Heart left ventricle (tissue), 13 donors: Measurements from ENCODE around the gene HNRNPC.
"Not testable (repeated sequence)": the region's sequence is repeated elsewhere in the genome, so short reads cannot be mapped to it uniquely, and the experiment has no call there.

Source experiments
- POLR2A ChIP-seq, 2 donors: fragments of 450-650 bp; IDR thresholded peaks; one replicate each; pipeline ENCODE4 v1.6.1; 2017; ENCODE audit warnings: antibody characterized with exemption in 2 of 2, mild to moderate bottlenecking in 2 of 2, moderate library complexity in 2 of 2
- TF ChIP-seq, protein P1 (sequence below), 12 donors: fragments of 200-600 bp; sonication (generic) in 4 of 12; IDR thresholded peaks; one replicate each; pipeline versions ENCODE4 v1.5.0 to v1.8.0; 2018 to 2022; ENCODE audit warnings: antibody characterized with exemption in 12 of 12, mild to moderate bottlenecking in 5 of 12
- donor health status: ischemic (EF 13 %, LVEDD 7.1; RV severe dilation, severe dysfunction).
- donor health status: DM: no; HTN: yes; CAD: no.
- donor health status: DM: no; HTN: no; CAD: no.
- donor health status: ischemic (EF 25% LVEDD 6.9; RV normal size, moderate dysfunction).
- donor health status: ischemic (EF 25% LVEDD 5.7; RV mildly dilated, moderate dysfunction).
- donor health status: ischemic (EF 35%, LVEDD 5.7; RV mildly dilated, moderate dysfunction).
- donor health status: nonischemic (EF 11% LVEDD 7.7; RV severe dilation, severe dysfunction).
- donor health status: DM: yes; HTN: yes; CAD: no.
- donor health status: PGD.
- donor health status: ischemic (EF 29% LVEDD 5.4; RV normal size, mild dysfunction).
- donor health status: nonischemic (EF 23%, LVEDD 6.1; RV moderate dilation, normal function).

DNA sequence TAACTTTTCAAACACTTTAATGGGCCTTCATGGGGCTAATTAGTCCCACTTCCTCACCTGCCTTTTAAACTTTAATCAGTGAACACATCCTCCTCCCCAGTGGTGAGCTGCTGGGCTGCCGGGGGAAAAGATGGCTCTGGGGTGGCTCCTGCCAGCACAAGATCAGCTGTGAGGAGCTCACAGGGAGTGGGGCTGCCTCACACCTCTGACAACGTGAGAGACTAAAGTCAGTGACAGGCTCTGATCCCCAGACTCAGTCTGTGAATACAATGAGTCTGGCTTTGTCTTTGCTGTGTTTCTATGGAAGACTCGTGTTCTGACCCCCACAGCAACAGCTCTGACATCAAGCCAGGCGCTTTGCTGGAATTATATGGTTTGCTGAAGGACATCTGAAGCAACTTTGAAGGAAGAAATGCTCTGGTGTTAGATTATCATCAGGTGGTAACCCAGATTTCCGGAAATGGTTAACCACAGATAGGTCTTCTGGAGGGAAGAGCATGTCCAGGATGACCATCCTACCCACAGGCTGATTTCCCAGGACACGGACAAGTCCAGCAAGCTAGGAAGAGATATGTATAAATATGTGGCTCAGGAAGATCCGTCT is 104.1 kb downstream of the HNRNPC start:
- TF ChIP-seq POLR2A (IDR thresholded peaks at IDR 0.05): not testable (repeated sequence)
- TF ChIP-seq, protein P1, sequence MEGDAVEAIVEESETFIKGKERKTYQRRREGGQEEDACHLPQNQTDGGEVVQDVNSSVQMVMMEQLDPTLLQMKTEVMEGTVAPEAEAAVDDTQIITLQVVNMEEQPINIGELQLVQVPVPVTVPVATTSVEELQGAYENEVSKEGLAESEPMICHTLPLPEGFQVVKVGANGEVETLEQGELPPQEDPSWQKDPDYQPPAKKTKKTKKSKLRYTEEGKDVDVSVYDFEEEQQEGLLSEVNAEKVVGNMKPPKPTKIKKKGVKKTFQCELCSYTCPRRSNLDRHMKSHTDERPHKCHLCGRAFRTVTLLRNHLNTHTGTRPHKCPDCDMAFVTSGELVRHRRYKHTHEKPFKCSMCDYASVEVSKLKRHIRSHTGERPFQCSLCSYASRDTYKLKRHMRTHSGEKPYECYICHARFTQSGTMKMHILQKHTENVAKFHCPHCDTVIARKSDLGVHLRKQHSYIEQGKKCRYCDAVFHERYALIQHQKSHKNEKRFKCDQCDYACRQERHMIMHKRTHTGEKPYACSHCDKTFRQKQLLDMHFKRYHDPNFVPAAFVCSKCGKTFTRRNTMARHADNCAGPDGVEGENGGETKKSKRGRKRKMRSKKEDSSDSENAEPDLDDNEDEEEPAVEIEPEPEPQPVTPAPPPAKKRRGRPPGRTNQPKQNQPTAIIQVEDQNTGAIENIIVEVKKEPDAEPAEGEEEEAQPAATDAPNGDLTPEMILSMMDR (IDR thresholded peaks at IDR 0.05): not testable (repeated sequence)
